ENCODE results near the gene CDH13. TPM values are rescaled to one million over a fixed set of nuclear protein-coding genes. Genes with fewer than 3 reads are reported as not detected.

Gene CDH13
- total and polyA plus RNA-seq, 2 of the 8 experiments (the other 6 are each of a cell fraction or from before 2014, with no cell fraction given) = 2.3 to 2.4 TPM

- no peak overlapping the region for H2BK20ac ChIP-seq (ENCODE audit: low read length)
- no peaks in the 10 kb centered on the region; the same call in 1 of the 2 replicates for H3K23me2 ChIP-seq (ENCODE audit: low read depth, low read length)
- no peak overlapping the region for H2AFZ ChIP-seq (ENCODE audit: low read length)
- FAIRE-seq = no peak
- CTCF ChIA-PET (ENCODE audit: partially characterized antibody) = no interaction called here
- no peak overlapping the region for H3K27ac ChIP-seq (ENCODE audit: low read depth, low read length)
- no peaks in the 10 kb centered on the region for H3K36me3 ChIP-seq (ENCODE audit: control insufficient read depth in 2 of 4, insufficient read depth in 4 of 4, low read length in 3 of 4)
- no peaks in the 10 kb centered on the region for H4K20me1 ChIP-seq (replicated peaks in 1 of 2; ENCODE audit: control insufficient read depth in 1 of 2, insufficient read depth in 2 of 2, low read length in 2 of 2)
- H3K4me2 ChIP-seq (ENCODE audit: insufficient read depth in 1 of 2, low read depth in 2 of 2, low read length in 2 of 2) = no peak overlapping the region
- H3K14ac ChIP-seq (ENCODE audit: insufficient read length) = no peak overlapping the region
- no peaks in the 10 kb centered on the region for H3K79me1 ChIP-seq (ENCODE audit: low read depth, low read length)
- H3K18ac ChIP-seq (ENCODE audit: extremely low read depth, low read length) = no peak overlapping the region
- no peak for DNase-seq (ENCODE audit: low read depth in 1 of 2, low spot score in 2 of 2)
- H3K79me2 ChIP-seq (ENCODE audit: control insufficient read depth in 1 of 2, insufficient read depth in 2 of 2, low read length in 2 of 2) = no peaks in the 10 kb centered on the region
- H3K4ac ChIP-seq (replicated peaks; ENCODE audit: insufficient read length, low read depth, low read length) = no peak overlapping the region
- no peak overlapping the region for H3K23ac ChIP-seq (ENCODE audit: insufficient read length)
- no peak overlapping the region for H4K5ac ChIP-seq (ENCODE audit: insufficient read length, low read depth, low read length)
- H3K4me3 ChIP-seq (ENCODE audit: extremely low read depth in 1 of 4, insufficient read depth in 2 of 4, low read depth in 3 of 4, low read length in 4 of 4) = no peak overlapping the region
- H3K27me3 ChIP-seq (replicated peaks in 1 of 4; ENCODE audit: control insufficient read depth in 3 of 4, extremely low read depth in 1 of 4, insufficient read depth in 3 of 4, low read length in 3 of 4) = no peaks in the 10 kb centered on the region
- H2AK5ac ChIP-seq (ENCODE audit: low read depth, low read length) = no peak overlapping the region
- no peak overlapping the region for H2BK5ac ChIP-seq (ENCODE audit: low read depth, low read length)
- WGBS, 2 experiments (ENCODE audit: extremely low coverage in 1 of 2, insufficient coverage in 1 of 2, insufficient read length in 1 of 2, insufficient replicate concordance in 2 of 2, low coverage in 1 of 2, low lambda C conversion rate in 2 of 2, missing lambda C conversion rate in 1 of 2) = 97% methylated on average over 3 of the region's 3 CpGs; no CpG with 5 or more reads in 1 of the 2 experiments
- no peak overlapping the region for H3K56ac ChIP-seq (replicated peaks; ENCODE audit: insufficient read length, low read depth, low read length)
- no peak overlapping the region for H4K8ac ChIP-seq (ENCODE audit: extremely low read depth, insufficient read depth, low read length)
- no peak overlapping the region for H2BK15ac ChIP-seq (ENCODE audit: low read length)
- no peaks in the 10 kb centered on the region for H3K4me1 ChIP-seq (replicated peaks in 1 of 4; ENCODE audit: control insufficient read depth in 3 of 4, insufficient read depth in 4 of 4, low read length in 3 of 4)
- no peak overlapping the region for H2BK120ac ChIP-seq (replicated peaks; ENCODE audit: low read depth, low read length)
- H4K91ac ChIP-seq (replicated peaks; ENCODE audit: insufficient read length, low read length) = no peak overlapping the region
- POLR2A ChIA-PET (ENCODE audit: partially characterized antibody) = no interaction called here
- no peak overlapping the region for H3K9ac ChIP-seq (replicated peaks in 1 of 4; ENCODE audit: extremely low read depth in 1 of 4, low read depth in 3 of 4, low read length in 3 of 4)
- H2BK12ac ChIP-seq (ENCODE audit: low read depth, low read length) = no peak overlapping the region
- H3K9me3 ChIP-seq (ENCODE audit: insufficient read depth in 2 of 2, low read depth in 1 of 2, low read length in 1 of 2) = no peaks in the 10 kb centered on the region
- TF ChIP-seq RBBP5 (IDR thresholded peaks at IDR 0.05; ENCODE audit: borderline replicate concordance, low read depth, low read length) = no peak
- TF ChIP-seq KDM5A (IDR thresholded peaks at IDR 0.05; ENCODE audit: low read length) = no peak
- TF ChIP-seq JUN (IDR thresholded peaks at IDR 0.05; ENCODE audit: low read depth, low read length) = no peak
- no peak for TF ChIP-seq HDAC2 (IDR thresholded peaks at IDR 0.05; ENCODE audit: borderline replicate concordance in 1 of 2, low read depth in 2 of 2, low read length in 2 of 2)
- no peak for TF ChIP-seq RFX5 (IDR thresholded peaks at IDR 0.05; ENCODE audit: borderline replicate concordance, low read depth, low read length)
- no peak for TF ChIP-seq CHD2 (IDR thresholded peaks at IDR 0.05; ENCODE audit: low read length)
- no peak for TF ChIP-seq CTCF (IDR thresholded peaks at IDR 0.05; ENCODE audit: control extremely low read depth in 1 of 3, insufficient read depth in 1 of 3, low read depth in 1 of 3, low read length in 3 of 3)
- TF ChIP-seq, protein P1, sequence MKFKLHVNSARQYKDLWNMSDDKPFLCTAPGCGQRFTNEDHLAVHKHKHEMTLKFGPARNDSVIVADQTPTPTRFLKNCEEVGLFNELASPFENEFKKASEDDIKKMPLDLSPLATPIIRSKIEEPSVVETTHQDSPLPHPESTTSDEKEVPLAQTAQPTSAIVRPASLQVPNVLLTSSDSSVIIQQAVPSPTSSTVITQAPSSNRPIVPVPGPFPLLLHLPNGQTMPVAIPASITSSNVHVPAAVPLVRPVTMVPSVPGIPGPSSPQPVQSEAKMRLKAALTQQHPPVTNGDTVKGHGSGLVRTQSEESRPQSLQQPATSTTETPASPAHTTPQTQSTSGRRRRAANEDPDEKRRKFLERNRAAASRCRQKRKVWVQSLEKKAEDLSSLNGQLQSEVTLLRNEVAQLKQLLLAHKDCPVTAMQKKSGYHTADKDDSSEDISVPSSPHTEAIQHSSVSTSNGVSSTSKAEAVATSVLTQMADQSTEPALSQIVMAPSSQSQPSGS (IDR thresholded peaks at IDR 0.05; ENCODE audit: low read length) = no peak
- no peak for TF ChIP-seq TCF12 (IDR thresholded peaks at IDR 0.05; ENCODE audit: low read depth, low read length)
Measured at GRCh38 chr16:82955741-82956348, 329.1 kb downstream of the CDH13 start.
